WTC11 (cell line): ENCODE results near the gene SRSF10.

Experiments used
- ESRRA ChIP-seq: sonication (generic); formaldehyde crosslinking; IDR thresholded peaks from 2 replicates; pipeline ENCODE4 v1.8.1; 2022; ENCODE audit warnings: mild to moderate bottlenecking, missing genetic modification reagents, borderline replicate concordance
- FOXJ3 ChIP-seq: sonication (generic); formaldehyde crosslinking; IDR thresholded peaks from 2 replicates; pipeline ENCODE4 v1.9.0; 2021; ENCODE audit warnings: missing genetic modification reagents, mild to moderate bottlenecking, borderline replicate concordance
- MAX ChIP-seq: sonication (generic); formaldehyde crosslinking; IDR thresholded peaks from 2 replicates; pipeline ENCODE4 v1.8.0; 2022; ENCODE audit warnings: mild to moderate bottlenecking, missing genetic modification reagents
- TEAD1 ChIP-seq: sonication (generic); formaldehyde crosslinking; IDR thresholded peaks from 2 replicates; pipeline ENCODE4 v1.8.0; 2022; ENCODE audit warnings: mild to moderate bottlenecking, missing genetic modification reagents
- ZNF317 ChIP-seq: sonication (generic); formaldehyde crosslinking; IDR thresholded peaks from 2 replicates; pipeline ENCODE4 v1.8.1; 2023; ENCODE audit warnings: low read depth, mild to moderate bottlenecking, moderate library complexity, missing genetic modification reagents, borderline replicate concordance
- TF ChIP-seq, protein P1 (sequence below): fragments of 200-600 bp; IDR thresholded peaks from 2 replicates; pipeline ENCODE4 v1.8.0; 2022; ENCODE audit warnings: antibody characterized with exemption
- TF ChIP-seq, protein P2 (sequence below): sonication (generic); formaldehyde crosslinking; IDR thresholded peaks from 2 replicates; pipeline ENCODE4 v1.8.0; 2022; ENCODE audit warnings: mild to moderate bottlenecking, missing genetic modification reagents

- TF ChIP-seq ESRRA: no peak
- TF ChIP-seq, protein P1, sequence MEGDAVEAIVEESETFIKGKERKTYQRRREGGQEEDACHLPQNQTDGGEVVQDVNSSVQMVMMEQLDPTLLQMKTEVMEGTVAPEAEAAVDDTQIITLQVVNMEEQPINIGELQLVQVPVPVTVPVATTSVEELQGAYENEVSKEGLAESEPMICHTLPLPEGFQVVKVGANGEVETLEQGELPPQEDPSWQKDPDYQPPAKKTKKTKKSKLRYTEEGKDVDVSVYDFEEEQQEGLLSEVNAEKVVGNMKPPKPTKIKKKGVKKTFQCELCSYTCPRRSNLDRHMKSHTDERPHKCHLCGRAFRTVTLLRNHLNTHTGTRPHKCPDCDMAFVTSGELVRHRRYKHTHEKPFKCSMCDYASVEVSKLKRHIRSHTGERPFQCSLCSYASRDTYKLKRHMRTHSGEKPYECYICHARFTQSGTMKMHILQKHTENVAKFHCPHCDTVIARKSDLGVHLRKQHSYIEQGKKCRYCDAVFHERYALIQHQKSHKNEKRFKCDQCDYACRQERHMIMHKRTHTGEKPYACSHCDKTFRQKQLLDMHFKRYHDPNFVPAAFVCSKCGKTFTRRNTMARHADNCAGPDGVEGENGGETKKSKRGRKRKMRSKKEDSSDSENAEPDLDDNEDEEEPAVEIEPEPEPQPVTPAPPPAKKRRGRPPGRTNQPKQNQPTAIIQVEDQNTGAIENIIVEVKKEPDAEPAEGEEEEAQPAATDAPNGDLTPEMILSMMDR: no peak
- no peak for TF ChIP-seq FOXJ3 (CRISPR knock-in tag)
- TF ChIP-seq, protein P2, sequence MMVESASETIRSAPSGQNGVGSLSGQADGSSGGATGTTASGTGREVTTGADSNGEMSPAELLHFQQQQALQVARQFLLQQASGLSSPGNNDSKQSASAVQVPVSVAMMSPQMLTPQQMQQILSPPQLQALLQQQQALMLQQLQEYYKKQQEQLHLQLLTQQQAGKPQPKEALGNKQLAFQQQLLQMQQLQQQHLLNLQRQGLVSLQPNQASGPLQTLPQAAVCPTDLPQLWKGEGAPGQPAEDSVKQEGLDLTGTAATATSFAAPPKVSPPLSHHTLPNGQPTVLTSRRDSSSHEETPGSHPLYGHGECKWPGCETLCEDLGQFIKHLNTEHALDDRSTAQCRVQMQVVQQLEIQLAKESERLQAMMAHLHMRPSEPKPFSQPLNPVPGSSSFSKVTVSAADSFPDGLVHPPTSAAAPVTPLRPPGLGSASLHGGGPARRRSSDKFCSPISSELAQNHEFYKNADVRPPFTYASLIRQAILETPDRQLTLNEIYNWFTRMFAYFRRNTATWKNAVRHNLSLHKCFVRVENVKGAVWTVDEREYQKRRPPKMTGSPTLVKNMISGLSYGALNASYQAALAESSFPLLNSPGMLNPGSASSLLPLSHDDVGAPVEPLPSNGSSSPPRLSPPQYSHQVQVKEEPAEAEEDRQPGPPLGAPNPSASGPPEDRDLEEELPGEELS (CRISPR knock-in tag): no peak
- no peak for TF ChIP-seq TEAD1 (CRISPR knock-in tag)
- TF ChIP-seq ZNF317: no peak
- no peak for TF ChIP-seq MAX (CRISPR knock-in tag)
These were observed 63.7 kb downstream of the SRSF10 start for GRCh38 chr1:23916209-23917131.
